ENCODE measurements around the gene CD177. TPM values are rescaled to one million over a fixed set of nuclear protein-coding genes. Genes with fewer than 3 reads are reported as not detected.
"Not testable (repeated sequence)": the region's sequence is repeated elsewhere in the genome, so short reads cannot be mapped to it uniquely, and the experiment has no call there.

Gene CD177
- total RNA-seq, 1 donor from 2014 or later = not detected

DNA sequence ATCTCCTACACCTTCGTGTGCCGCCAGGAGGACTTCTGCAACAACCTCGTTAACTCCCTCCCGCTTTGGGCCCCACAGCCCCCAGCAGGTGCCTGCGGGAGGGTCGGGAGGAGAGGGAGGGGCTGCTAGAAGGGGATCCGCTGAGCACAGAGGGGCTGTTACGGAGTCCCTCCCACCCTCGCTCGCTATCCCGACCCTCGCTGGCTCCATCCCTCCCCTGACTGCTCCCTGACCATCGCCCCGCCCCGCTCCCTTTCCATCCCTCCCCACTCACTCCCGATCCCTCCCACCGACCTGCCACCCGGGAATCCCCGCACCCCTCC, 780 bp downstream of the CD177 start:
- Histone ChIP-seq H3K9me3 (no peaks in the 10 kb centered on the region), H3K4me1 (no peaks in the 10 kb centered on the region), H3K27ac (no peak overlapping the region), H3K27me3 (no peaks in the 10 kb centered on the region), H3K36me3 (no peaks in the 10 kb centered on the region), H3K4me3 (no peak overlapping the region)
- TF ChIP-seq, protein P1, sequence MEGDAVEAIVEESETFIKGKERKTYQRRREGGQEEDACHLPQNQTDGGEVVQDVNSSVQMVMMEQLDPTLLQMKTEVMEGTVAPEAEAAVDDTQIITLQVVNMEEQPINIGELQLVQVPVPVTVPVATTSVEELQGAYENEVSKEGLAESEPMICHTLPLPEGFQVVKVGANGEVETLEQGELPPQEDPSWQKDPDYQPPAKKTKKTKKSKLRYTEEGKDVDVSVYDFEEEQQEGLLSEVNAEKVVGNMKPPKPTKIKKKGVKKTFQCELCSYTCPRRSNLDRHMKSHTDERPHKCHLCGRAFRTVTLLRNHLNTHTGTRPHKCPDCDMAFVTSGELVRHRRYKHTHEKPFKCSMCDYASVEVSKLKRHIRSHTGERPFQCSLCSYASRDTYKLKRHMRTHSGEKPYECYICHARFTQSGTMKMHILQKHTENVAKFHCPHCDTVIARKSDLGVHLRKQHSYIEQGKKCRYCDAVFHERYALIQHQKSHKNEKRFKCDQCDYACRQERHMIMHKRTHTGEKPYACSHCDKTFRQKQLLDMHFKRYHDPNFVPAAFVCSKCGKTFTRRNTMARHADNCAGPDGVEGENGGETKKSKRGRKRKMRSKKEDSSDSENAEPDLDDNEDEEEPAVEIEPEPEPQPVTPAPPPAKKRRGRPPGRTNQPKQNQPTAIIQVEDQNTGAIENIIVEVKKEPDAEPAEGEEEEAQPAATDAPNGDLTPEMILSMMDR (IDR thresholded peaks at IDR 0.05) = no peak
- DNase-seq (ENCODE audit: low spot score in 2 of 2) = no peak
- intact Hi-C loops (cut with DNase I) = no loop called here

DNA sequence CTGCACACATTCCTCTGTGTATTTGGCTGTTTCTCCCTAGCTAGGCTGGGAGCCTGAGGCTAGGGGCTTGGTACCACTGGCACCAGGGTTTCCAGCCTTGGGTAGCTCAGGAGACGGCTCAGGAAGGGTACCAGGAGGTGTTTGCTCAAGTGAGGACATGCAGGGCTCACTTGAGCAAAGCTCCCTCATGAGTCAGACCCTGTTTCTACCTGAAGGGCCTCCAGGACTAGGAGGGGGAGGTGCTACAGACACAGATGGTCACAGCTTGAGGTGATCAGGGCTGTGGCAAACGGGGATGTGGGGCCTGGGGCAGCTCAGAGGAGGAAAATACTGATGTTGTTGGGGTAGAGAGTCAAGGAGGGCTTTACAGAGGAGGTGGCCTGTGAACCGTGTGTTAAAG, 3.3 kb downstream of the CD177 start:
- intact Hi-C loops (cut with DNase I); H3K27ac ChIP-seq; H3K27me3 ChIP-seq; H3K9me3 ChIP-seq; DNase-seq (ENCODE audit: low spot score in 2 of 2); H3K36me3 ChIP-seq; H3K4me3 ChIP-seq; H3K4me1 ChIP-seq: not testable (repeated sequence)

DNA sequence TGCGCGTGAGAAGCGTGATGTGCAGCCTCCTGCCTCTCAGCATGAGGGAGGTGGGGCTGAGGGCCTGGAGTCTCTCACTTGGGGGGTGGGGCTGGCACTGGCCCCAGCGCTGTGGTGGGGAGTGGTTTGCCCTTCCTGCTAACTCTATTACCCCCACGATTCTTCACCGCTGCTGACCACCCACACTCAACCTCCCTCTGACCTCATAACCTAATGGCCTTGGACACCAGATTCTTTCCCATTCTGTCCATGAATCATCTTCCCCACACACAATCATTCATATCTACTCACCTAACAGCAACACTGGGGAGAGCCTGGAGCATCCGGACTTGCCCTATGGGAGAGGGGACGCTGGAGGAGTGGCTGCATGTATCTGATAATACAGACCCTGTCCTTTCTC, 8.7 kb downstream of the CD177 start:
- DNase-seq (ENCODE audit: low spot score in 2 of 2) = no peak
- Histone ChIP-seq H3K9me3 (no peaks in the 10 kb centered on the region), H3K27me3 (no peaks in the 10 kb centered on the region), H3K27ac (no peak overlapping the region), H3K4me1 (no peaks in the 10 kb centered on the region), H3K36me3 (no peaks in the 10 kb centered on the region), H3K4me3 (no peak overlapping the region)
- intact Hi-C loops (cut with DNase I) = no loop called here
- TF ChIP-seq, protein P1 (IDR thresholded peaks at IDR 0.05) = no peak

DNA sequence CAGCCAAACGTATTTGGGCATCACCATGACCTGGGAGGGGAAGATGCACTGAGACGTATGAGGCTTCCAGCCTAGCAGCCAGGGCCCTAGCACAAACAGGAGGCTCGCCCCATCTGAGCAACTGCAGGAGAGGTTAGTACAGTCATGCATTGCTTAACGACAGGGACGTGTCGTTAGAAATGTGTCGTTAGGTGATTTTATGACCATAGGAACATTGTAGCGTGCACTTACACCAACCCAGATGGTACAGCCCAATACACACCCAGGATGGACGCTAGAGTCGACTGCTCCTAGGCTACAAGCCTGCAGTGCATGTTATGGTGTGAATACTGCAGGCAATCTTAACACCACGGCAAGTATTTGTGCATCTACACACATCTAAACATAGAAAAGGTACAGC, 9.3 kb downstream of the CD177 start:
- H3K27ac ChIP-seq = no peak overlapping the region
- H3K36me3 ChIP-seq = no peaks in the 10 kb centered on the region
- no peaks in the 10 kb centered on the region for H3K9me3 ChIP-seq
- no peaks in the 10 kb centered on the region for H3K27me3 ChIP-seq
- no peaks in the 10 kb centered on the region for H3K4me1 ChIP-seq
- DNase-seq (ENCODE audit: low spot score in 2 of 2) = no peak
- no peak overlapping the region for H3K4me3 ChIP-seq
- TF ChIP-seq, protein P1 (IDR thresholded peaks at IDR 0.05) = no peak
- intact Hi-C loops (cut with DNase I) = no loop called here

DNA sequence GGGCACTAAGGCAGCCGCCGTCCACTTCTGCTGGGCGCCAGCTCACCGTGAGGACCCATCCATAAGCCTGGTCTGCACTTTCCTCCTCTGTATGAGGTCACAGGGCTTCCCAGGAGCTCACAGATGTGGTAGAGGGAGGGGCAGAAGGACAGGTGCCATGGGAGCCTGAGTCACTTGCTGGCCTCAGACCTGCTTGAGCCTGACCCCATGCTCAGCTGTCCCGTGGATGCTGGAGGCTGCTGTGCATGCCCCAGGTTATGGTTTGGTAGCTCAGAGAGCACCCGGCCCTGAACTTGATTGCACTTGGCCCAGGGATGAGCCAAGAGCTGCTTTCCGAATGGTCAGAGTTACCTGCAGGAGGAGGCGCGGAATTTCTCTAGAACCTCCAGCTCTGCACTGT, 12.2 kb downstream of the CD177 start:
- intact Hi-C loops (cut with DNase I); H3K4me1 ChIP-seq; H3K36me3 ChIP-seq; H3K27me3 ChIP-seq; H3K27ac ChIP-seq; DNase-seq (ENCODE audit: low spot score in 2 of 2); H3K4me3 ChIP-seq; H3K9me3 ChIP-seq: not testable (repeated sequence)

DNA sequence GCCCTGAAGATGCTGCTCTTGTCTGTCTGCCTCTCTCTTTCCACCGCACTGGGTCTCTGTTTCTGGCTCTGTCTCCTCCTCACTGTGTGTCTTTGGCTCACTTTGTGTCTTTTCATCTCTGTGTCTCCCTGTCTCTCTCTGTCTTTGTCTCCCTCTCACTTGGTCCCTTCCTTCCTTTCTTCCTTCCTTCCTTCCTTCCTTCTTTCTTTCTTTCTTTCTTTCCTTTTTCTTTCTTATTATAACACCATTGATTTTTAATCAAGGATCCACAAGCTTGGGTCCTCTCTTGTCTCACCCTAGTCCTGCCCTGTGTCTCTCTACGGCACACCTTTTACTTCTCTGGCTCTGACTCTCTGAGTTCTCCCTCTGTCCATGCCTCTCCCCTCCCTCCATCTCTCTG, 14.3 kb downstream of the CD177 start:
- no peak overlapping the region for H3K4me3 ChIP-seq
- H3K4me1 ChIP-seq = no peaks in the 10 kb centered on the region
- DNase-seq (ENCODE audit: low spot score in 2 of 2) = no peak
- TF ChIP-seq, protein P1 (IDR thresholded peaks at IDR 0.05) = no peak
- intact Hi-C loops (cut with DNase I) = no loop called here
- H3K27ac ChIP-seq = no peak overlapping the region
- H3K36me3 ChIP-seq = no peaks in the 10 kb centered on the region
- H3K9me3 ChIP-seq = no peaks in the 10 kb centered on the region
- H3K27me3 ChIP-seq = no peaks in the 10 kb centered on the region

DNA sequence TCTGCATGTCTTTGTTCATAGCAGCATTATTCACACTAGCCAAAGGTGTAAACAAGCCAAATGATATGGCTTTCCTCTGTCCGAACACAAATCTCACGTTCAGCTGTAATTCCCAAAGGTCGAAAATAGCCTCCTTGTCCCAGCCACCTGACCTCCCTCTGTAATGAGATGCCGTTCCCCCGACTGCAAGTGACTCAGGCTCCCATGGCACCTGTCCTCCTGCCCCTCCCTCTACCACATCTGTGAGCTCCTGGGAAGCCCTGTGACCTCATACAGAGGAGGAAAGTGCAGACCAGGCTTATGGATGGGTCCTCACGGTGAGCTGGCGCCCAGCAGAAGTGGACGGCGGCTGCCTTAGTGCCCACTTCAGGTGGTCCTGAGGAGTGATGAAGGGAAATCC, 15.4 kb downstream of the CD177 start:
- H3K4me1 ChIP-seq; DNase-seq (ENCODE audit: low spot score in 2 of 2); H3K4me3 ChIP-seq; intact Hi-C loops (cut with DNase I); H3K27ac ChIP-seq; H3K27me3 ChIP-seq; H3K36me3 ChIP-seq; H3K9me3 ChIP-seq: not testable (repeated sequence)
